ENCODE measurements around the gene TMC2. TPM values are rescaled to one million over a fixed set of nuclear protein-coding genes. Genes with fewer than 3 reads are reported as not detected.
"Not testable (repeated sequence)": the region's sequence is repeated elsewhere in the genome, so short reads cannot be mapped to it uniquely, and the experiment has no call there.

TMC2 gene
- total RNA-seq, 2 donors from 2014 or later = 0.26 TPM; not detected in 1

- DNase-seq = peak; percentile 82 to 87 (median 86)
- peak; percentile 82 for ATAC-seq
- peaks cover 16% of the 10 kb centered on the region for H3K4me1 ChIP-seq
- peak overlapping the region in 3 of 4 donors; percentile 57 to 85 (median 65) for H3K27ac ChIP-seq
- no peaks in the 10 kb centered on the region for H3K27me3 ChIP-seq
- peak overlapping the region; percentile 24 to 70 for H3K4me3 ChIP-seq
- H3K9me3 ChIP-seq = no peaks in the 10 kb centered on the region
- TF ChIP-seq POLR2A (IDR thresholded peaks at IDR 0.05) = peak in 2 of 3 donors; percentile 72 to 75
- peak; percentile 87 to 95 (median 90) for TF ChIP-seq CTCF (IDR thresholded peaks at IDR 0.05)
- H3K36me3 ChIP-seq (replicated peaks in 1 of 2; ENCODE audit: insufficient read depth in 1 of 2, low read depth in 2 of 2) = no peaks in the 10 kb centered on the region
- intact Hi-C loops (cut with DNase I) = loop anchor here (10.0 kb wide), 1 partner anchor 121 kb away; no protein-coding TSS in a partner anchor
- 10 to 51% methylated on average over 4 to 26 of the region's 26 CpGs for WGBS, 2 donors
Observed at GRCh38 chr20:2523919-2524708, 12.3 kb upstream of the TMC2 start.

- TF ChIP-seq CTCF (IDR thresholded peaks at IDR 0.05) = no peak
- peak in 1 of 3 donors; percentile 32 for TF ChIP-seq POLR2A (IDR thresholded peaks at IDR 0.05)
- no peaks in the 10 kb centered on the region for H3K27me3 ChIP-seq
- intact Hi-C loops (cut with DNase I) = loop anchor here (10.0 kb wide), 1 partner anchor 120 kb away; no protein-coding TSS in a partner anchor
- peak overlapping the region in 3 of 4 donors; percentile 57 to 85 (median 65) for H3K27ac ChIP-seq
- ATAC-seq (peak; percentile 49), DNase-seq (peak; percentile 35 to 39 (median 36))
- no peaks in the 10 kb centered on the region for H3K36me3 ChIP-seq (replicated peaks in 1 of 2; ENCODE audit: insufficient read depth in 1 of 2, low read depth in 2 of 2)
- H3K9me3 ChIP-seq = no peaks in the 10 kb centered on the region
- WGBS, 2 donors = 0 to 1% methylated on average over 42 to 64 of the region's 64 CpGs
- H3K4me3 ChIP-seq = peak overlapping the region; percentile 24 to 70
- peaks cover 16% of the 10 kb centered on the region for H3K4me1 ChIP-seq
Observed at GRCh38 chr20:2524709-2525506, 11.5 kb upstream of the TMC2 start.

GRCh38 chr20:2526218-2526583, 10.2 kb upstream of the TMC2 start:
- intact Hi-C loops (cut with DNase I) = loop anchor here (10.0 kb wide), 1 partner anchor 119 kb away; no protein-coding TSS in a partner anchor
- peaks cover 16% of the 10 kb centered on the region for H3K4me1 ChIP-seq
- WGBS, 2 donors = 76 to 80% methylated on average over 5 of the region's 5 CpGs
- H3K27me3 ChIP-seq; DNase-seq; H3K9me3 ChIP-seq; ATAC-seq; H3K36me3 ChIP-seq (replicated peaks in 1 of 2; ENCODE audit: insufficient read depth in 1 of 2, low read depth in 2 of 2); H3K4me3 ChIP-seq; H3K27ac ChIP-seq: not testable (repeated sequence)

- Histone ChIP-seq H3K9me3 (no peaks in the 10 kb centered on the region), H3K27ac (no peak overlapping the region), H3K4me3 (no peak overlapping the region), H3K36me3 (replicated peaks in 1 of 2; ENCODE audit: insufficient read depth in 1 of 2, low read depth in 2 of 2) (no peaks in the 10 kb centered on the region), H3K27me3 (no peaks in the 10 kb centered on the region), H3K4me1 (peaks cover 16% of the 10 kb centered on the region)
- WGBS, 2 donors = 46 to 61% methylated on average over 6 of the region's 6 CpGs
- TF ChIP-seq CTCF (IDR thresholded peaks at IDR 0.05) (no peak), POLR2A (IDR thresholded peaks at IDR 0.05) (no peak)
- ATAC-seq (no peak), DNase-seq (no peak)
- intact Hi-C loops (cut with DNase I) = loop anchor here (10.0 kb wide), 1 partner anchor 117 kb away; no protein-coding TSS in a partner anchor
Observed at GRCh38 chr20:2527762-2528161, 8.6 kb upstream of the TMC2 start.
